BJ (cell line): ENCODE data around the gene C1QL4. TPM values are rescaled to one million over a fixed set of nuclear protein-coding genes. Genes with fewer than 3 reads are reported as not detected.

Experiments
- CTCF ChIA-PET: fragments of 350-600 bp; formaldehyde crosslinking; extraction: SDS; loops from one replicate; lab custom pipeline; 2021; ENCODE audit warnings: antibody characterized with exemption, inconsistent platforms; lab: Yijun Ruan, JAX
- POLR2A ChIA-PET: fragments of 300-600 bp; sonication (Branson Sonifier 250); formaldehyde crosslinking; extraction: SDS; loops from one replicate; lab custom pipeline; 2021; ENCODE audit warnings: antibody characterized with exemption; lab: Charles Lee
- DNase-seq: peaks from one replicate; pipeline ENCODE4 v3.0.0-alpha.2; 2011; ENCODE audit warnings: low read depth
- H3K27me3 ChIP-seq: 2 replicates; pipeline ENCODE4 v1.6.0; 2011; ENCODE audit warnings: low read length; ENCODE audit not compliant: control insufficient read depth, insufficient read depth
- H3K36me3 ChIP-seq: 2 replicates; pipeline ENCODE4 v1.5.1; 2011; ENCODE audit warnings: low read length; ENCODE audit not compliant: control insufficient read depth, insufficient read depth
- H3K4me3 ChIP-seq: 2 replicates; pipeline ENCODE4 v1.5.1; 2011; ENCODE audit warnings: low read depth, mild to moderate bottlenecking, control low read depth, low read length
- polyA plus RNA-seq: library from polyadenylated mRNA; depleted of rRNA; stranded (reverse); fragments of >200 nt; gene quantifications from 2 replicates; pipeline ENCODE4 v1.2.3, GENCODE V29; 2011
- TF ChIP-seq, protein P1 (sequence below): IDR thresholded peaks from 2 replicates; pipeline ENCODE4 v1.5.1; 2011; ENCODE audit warnings: low read depth, mild to moderate bottlenecking, control low read depth, inconsistent platforms, low read length, moderate library complexity; ENCODE audit not compliant: insufficient read depth

Gene C1QL4
- polyA plus RNA-seq, 1 experiment, result not detected

DNA sequence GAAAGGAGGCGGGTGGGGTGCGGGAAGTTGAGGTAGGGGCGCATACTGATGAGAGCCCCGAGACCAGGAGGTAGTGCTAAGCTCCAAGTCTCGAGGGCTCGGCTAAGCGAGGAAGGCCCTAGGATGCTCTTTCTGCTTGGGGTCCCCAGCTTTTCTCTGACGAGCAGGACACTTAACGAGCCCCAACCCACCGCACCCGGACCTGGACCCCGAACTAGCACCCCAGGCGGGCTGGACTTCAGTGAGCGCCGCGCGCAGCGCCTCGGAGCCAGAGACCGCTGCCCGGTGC is 4.7 kb upstream of the C1QL4 start:
- TF ChIP-seq, protein P1, sequence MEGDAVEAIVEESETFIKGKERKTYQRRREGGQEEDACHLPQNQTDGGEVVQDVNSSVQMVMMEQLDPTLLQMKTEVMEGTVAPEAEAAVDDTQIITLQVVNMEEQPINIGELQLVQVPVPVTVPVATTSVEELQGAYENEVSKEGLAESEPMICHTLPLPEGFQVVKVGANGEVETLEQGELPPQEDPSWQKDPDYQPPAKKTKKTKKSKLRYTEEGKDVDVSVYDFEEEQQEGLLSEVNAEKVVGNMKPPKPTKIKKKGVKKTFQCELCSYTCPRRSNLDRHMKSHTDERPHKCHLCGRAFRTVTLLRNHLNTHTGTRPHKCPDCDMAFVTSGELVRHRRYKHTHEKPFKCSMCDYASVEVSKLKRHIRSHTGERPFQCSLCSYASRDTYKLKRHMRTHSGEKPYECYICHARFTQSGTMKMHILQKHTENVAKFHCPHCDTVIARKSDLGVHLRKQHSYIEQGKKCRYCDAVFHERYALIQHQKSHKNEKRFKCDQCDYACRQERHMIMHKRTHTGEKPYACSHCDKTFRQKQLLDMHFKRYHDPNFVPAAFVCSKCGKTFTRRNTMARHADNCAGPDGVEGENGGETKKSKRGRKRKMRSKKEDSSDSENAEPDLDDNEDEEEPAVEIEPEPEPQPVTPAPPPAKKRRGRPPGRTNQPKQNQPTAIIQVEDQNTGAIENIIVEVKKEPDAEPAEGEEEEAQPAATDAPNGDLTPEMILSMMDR, result no peak
- no peak for DNase-seq
- Histone ChIP-seq H3K27me3 (peaks cover 56% of the 10 kb centered on the region), H3K4me3 (no peak overlapping the region), H3K36me3 (no peaks in the 10 kb centered on the region)
- POLR2A ChIA-PET, result no interaction called here
- CTCF ChIA-PET, result interaction anchor here (0.6 to 3.7 kb wide), 28 partner anchors 9 to 279 kb away, joined by 3 to 47 read pairs (median 5); partner anchors contain the start of genes PRPH and TROAP

DNA sequence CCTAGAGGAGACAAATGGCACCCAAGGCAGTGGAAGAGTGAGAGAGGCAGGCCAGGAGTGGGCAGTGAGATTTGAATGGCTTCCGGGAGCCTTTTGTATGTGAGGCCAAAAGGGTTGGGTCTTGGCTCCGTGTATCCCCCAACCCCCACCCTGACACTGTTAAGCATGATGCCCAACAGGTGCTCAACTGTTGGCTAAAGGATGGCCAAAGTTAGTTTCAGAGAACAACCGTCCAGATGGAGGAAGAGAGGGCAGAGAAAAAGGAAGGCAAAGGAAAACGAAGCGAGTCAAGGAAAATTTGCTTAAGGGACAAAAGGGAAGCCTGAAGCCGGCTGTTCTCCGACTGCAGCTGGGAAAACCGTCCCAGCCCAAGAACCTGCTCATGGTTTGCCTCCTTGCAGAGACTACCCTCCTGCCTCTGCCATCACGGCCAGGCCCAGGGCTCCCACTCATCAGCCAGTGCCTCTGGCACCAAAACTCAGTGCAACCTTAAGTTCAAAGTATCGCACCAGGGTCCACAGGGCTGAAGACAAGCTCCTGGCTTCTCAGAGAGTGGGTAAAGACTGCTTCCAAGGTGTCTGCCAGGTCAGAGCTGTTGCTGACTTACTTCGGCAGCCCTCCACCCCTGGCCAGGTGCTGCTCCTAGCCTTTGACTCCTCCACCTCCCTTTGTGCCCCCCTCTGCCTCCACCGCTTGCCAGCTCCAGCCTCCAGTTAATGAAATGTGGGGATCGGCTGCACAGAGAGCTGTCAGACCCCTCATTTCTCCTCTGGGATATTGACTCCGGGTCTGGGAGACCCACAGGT is 4.2 kb upstream of the C1QL4 start:
- H3K27me3 ChIP-seq, result peaks cover 57% of the 10 kb centered on the region
- ChIA-PET CTCF (interaction anchor here (0.9 to 3.7 kb wide), 16 partner anchors 9 to 238 kb away, joined by 3 to 47 read pairs (median 9); partner anchors contain the start of genes PRPH and TROAP), POLR2A (no interaction called here)
- no peak for DNase-seq
- TF ChIP-seq, protein P1, result no peak
- H3K36me3 ChIP-seq, result no peaks in the 10 kb centered on the region
- H3K4me3 ChIP-seq, result no peak overlapping the region

DNA sequence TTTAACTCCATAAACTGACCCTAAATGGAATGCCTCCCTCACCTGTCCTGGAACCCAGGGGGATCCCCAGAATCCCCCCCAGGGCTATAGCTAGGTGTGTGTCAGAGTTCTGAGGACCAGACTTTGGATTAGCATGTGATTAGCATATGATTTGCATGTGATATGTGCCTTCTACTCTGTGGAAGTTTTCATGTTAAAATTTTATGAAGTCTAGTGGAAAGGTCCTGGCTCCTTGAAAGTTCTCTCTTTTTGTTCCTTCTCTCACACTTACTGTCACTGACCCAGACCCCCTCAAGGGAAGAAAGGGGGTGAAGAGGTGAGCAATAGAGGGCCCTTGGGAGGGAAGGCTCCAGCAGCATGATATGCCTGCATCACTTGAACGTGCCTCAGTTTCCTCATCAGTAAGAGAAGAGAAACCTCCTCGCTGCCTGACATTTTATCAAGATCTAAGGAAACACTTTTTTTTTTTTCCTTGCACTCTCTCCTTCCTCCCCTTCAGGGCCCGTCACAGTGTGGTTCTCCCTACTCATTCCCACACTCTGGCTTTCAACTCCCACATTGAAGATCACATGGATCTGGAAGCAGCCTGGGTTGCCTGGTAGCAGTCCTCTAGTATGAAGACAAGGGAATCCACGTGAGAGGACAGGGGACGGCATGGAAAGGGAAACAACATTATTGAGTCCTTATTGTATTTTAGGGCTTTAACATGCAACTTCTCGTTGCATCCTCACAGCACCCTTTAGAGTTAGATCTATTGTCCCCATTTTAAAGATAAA is 3.3 kb upstream of the C1QL4 start:
- POLR2A ChIA-PET, result no interaction called here
- peaks cover 56% of the 10 kb centered on the region for H3K27me3 ChIP-seq

DNA sequence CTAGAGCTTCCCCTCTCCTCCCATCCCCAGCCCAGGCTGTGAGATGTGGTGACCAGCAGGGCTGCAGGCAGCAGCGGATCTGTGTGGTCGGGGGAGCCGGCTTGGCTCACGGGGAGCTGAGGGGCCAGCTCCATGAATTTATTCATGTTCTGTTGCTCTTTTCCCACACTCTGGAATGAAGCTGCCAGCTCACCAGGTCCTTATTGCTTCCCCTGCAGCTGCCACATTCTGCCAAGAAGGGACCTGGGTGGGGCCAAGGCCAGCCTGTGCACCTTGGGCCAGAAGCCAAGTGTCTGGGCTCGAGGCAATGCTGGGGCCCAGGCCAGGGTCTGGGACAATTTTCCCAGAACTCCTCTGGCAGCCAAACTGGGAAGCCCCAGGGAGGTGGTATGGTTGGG is 2.5 kb upstream of the C1QL4 start:
- TF ChIP-seq, protein P1, result no peak
- no peak overlapping the region for H3K4me3 ChIP-seq
- no peaks in the 10 kb centered on the region for H3K36me3 ChIP-seq
- DNase-seq, result no peak
- ChIA-PET CTCF (interaction anchor here (0.6 to 6.0 kb wide), 5 partner anchors 16 to 250 kb away, joined by 3 to 24 read pairs (median 3); partner anchors contain the start of gene TROAP), POLR2A (interaction anchor here (0.7 kb wide), 1 partner anchor 1198 kb away, joined by 3 read pairs; no protein-coding TSS in a partner anchor)
- H3K27me3 ChIP-seq, result peaks cover 50% of the 10 kb centered on the region

More for the DNA sequence above, 3.3 kb upstream of the C1QL4 start:
- CTCF ChIA-PET, result interaction anchor here (1.2 to 6.0 kb wide), 5 partner anchors 8 to 51 kb away, joined by 5 to 47 read pairs (median 28); partner anchors contain the start of genes PRPH and TROAP
- TF ChIP-seq, protein P1, result no peak
- H3K36me3 ChIP-seq, result no peaks in the 10 kb centered on the region
- no peak overlapping the region for H3K4me3 ChIP-seq
- no peak for DNase-seq
